B cell (primary cell): ENCODE data around the gene BMERB1. TPM values are rescaled to one million over a fixed set of nuclear protein-coding genes. Genes with fewer than 3 reads are reported as not detected.
"Not testable (repeated sequence)": the region's sequence is repeated elsewhere in the genome, so short reads cannot be mapped to it uniquely, and the experiment has no call there.

Experiments used
- ATAC-seq: fragments of 200-7000 bp; cut with Tn5 transposase; one replicate; pipeline ENCODE4 v1.10.0; 2021; ENCODE audit warnings: low read depth, mild to moderate bottlenecking, moderate number of reproducible peaks, moderate library complexity
- CTCF ChIA-PET: fragments of 350-600 bp; sonication (Branson Sonifier 250); formaldehyde crosslinking; loops from one replicate; lab custom pipeline; 2021; ENCODE audit warnings: antibody characterized with exemption, inconsistent platforms; lab: Charles Lee
- POLR2A ChIA-PET: fragments of 350-600 bp; sonication (Branson Sonifier 250); formaldehyde crosslinking; loops from one replicate; lab custom pipeline; 2021; ENCODE audit warnings: antibody characterized with exemption; lab: Charles Lee
- DNase-seq: peaks from one replicate; pipeline ENCODE4 v3.0.0; 2013
- H2AFZ ChIP-seq: 2 replicates; pipeline ENCODE4 v1.6.1; 2012; ENCODE audit warnings: mild to moderate bottlenecking, low read depth, low read length; ENCODE audit not compliant: insufficient read depth, poor library complexity, severe bottlenecking
- H3K27ac ChIP-seq, 2 donors: 1 replicate in 1 of 2; 2 replicates in 1 of 2; pipeline ENCODE4 v1.5.1; 2012 to 2013; ENCODE audit warnings: low read length in 2 of 2, mild to moderate bottlenecking in 2 of 2, moderate library complexity in 1 of 2
- H3K27me3 ChIP-seq, 4 experiments: fragments of 200-600 bp in 1 of 4; sonication (generic) in 1 of 4; replicated peaks in 1 of 4; 1 replicate in 2 of 4; 2 replicates in 2 of 4; pipeline versions ENCODE4 v1.6.1 to v1.7.0; 2013 to 2016; ENCODE audit warnings: low read length in 3 of 4, mild to moderate bottlenecking in 2 of 4, mixed read lengths in 1 of 4, moderate library complexity in 1 of 4; ENCODE audit not compliant: insufficient read depth in 4 of 4, control insufficient read depth in 3 of 4; ENCODE audit errors: control extremely low read depth in 1 of 4
- H3K36me3 ChIP-seq, 2 experiments: replicated peaks in 1 of 2; 1 replicate in 1 of 2; 2 replicates in 1 of 2; pipeline versions ENCODE4 v1.6.1 to v1.7.1; 2013; ENCODE audit warnings: low read length in 1 of 2; ENCODE audit not compliant: insufficient read depth in 2 of 2, control insufficient read depth in 1 of 2; ENCODE audit errors: control extremely low read depth in 1 of 2, extremely low read depth in 1 of 2
- H3K4me1 ChIP-seq, 2 donors: fragments of 200-600 bp in 1 of 2; sonication (generic) in 1 of 2; 1 replicate in 1 of 2; 2 replicates in 1 of 2; pipeline versions ENCODE4 v1.5.1 to v1.6.1; 2013 to 2017; ENCODE audit warnings: low read length in 2 of 2; ENCODE audit not compliant: control insufficient read depth in 2 of 2, insufficient read depth in 2 of 2
- H3K4me2 ChIP-seq: replicated peaks from 2 replicates; pipeline ENCODE3; 2012; ENCODE audit warnings: mild to moderate bottlenecking, low read depth, low read length; ENCODE audit not compliant: poor library complexity, severe bottlenecking
- H3K4me3 ChIP-seq, 5 experiments: fragments of 200-600 bp in 1 of 5; sonication (generic) in 1 of 5; 1 replicate in 3 of 5; 2 replicates in 2 of 5; pipeline versions ENCODE4 v1.5.1 to v1.7.0; 2011 to 2016; ENCODE audit warnings: low read length in 4 of 5, mild to moderate bottlenecking in 4 of 5, low read depth in 2 of 5, control low read depth in 1 of 5, moderate library complexity in 1 of 5; ENCODE audit not compliant: insufficient read depth in 1 of 5; ENCODE audit errors: control extremely low read depth in 1 of 5, extremely low read depth in 1 of 5
- H3K79me2 ChIP-seq: fragments of 200-600 bp; sonication (generic); one replicate; pipeline ENCODE4 v1.6.0; 2016; ENCODE audit warnings: low read length; ENCODE audit not compliant: control insufficient read depth, insufficient read depth
- H3K9ac ChIP-seq: fragments of 200-600 bp; sonication (generic); 2 replicates; pipeline ENCODE4 v1.6.1; 2017; ENCODE audit warnings: mild to moderate bottlenecking, low read length, moderate library complexity
- H3K9me3 ChIP-seq, 3 donors: one replicate each; pipeline versions ENCODE4 v1.6.1 to v1.7.1; 2013; ENCODE audit warnings: low read length in 2 of 3; ENCODE audit not compliant: control insufficient read depth in 2 of 3, insufficient read depth in 1 of 3; ENCODE audit errors: control extremely low read depth in 1 of 3
- H4K20me1 ChIP-seq: 2 replicates; pipeline ENCODE4 v1.6.0; 2012; ENCODE audit warnings: mild to moderate bottlenecking, low read length; ENCODE audit not compliant: insufficient read depth, control insufficient read depth, poor library complexity, severe bottlenecking
- H3K27ac Mint-ChIP-seq: one replicate; pipeline ENCODE4 v1.8.0; 2021; ENCODE audit warnings: mixed read lengths
- H3K27me3 Mint-ChIP-seq: one replicate; pipeline ENCODE4 v1.8.0; 2021; ENCODE audit warnings: mixed read lengths
- H3K4me1 Mint-ChIP-seq: one replicate; pipeline ENCODE4 v1.8.0; 2021; ENCODE audit warnings: mixed read lengths
- H3K4me3 Mint-ChIP-seq: one replicate; pipeline ENCODE4 v1.8.0; 2021; ENCODE audit warnings: mixed read lengths
- H3K9me3 Mint-ChIP-seq: one replicate; pipeline ENCODE4 v1.8.0; 2022; ENCODE audit warnings: mixed read lengths; ENCODE audit not compliant: insufficient read depth
- EZH2 ChIP-seq: IDR thresholded peaks from 2 replicates; pipeline ENCODE4 v1.6.1; 2012; ENCODE audit warnings: borderline replicate concordance, low read depth, mild to moderate bottlenecking, moderate library complexity, low read length; ENCODE audit not compliant: insufficient read depth, poor library complexity, severe bottlenecking
- WGBS: methylation state at CpG from one replicate; pipeline ENCODE4 v1.1.5; 2013; ENCODE audit warnings: missing lambda C conversion rate; ENCODE audit not compliant: insufficient coverage; 5-methylcytosine and 5-hydroxymethylcytosine counted together
- intact Hi-C: fragments of 100-400 bp; cut with micrococcal nuclease; formaldehyde crosslinking; loops from one replicate; pipeline ENCODE4 v1.10.0; 2022
- polyA plus RNA-seq: library from polyadenylated mRNA; depleted of rRNA; stranded (reverse); fragments of >200 nt; gene quantifications from 2 replicates; pipeline ENCODE4 v1.2.3, GENCODE V29; 2012
- total RNA-seq, 2 donors: library from RNA; stranded (reverse); fragments of 120-200 nt in 1 of 2; gene quantifications; 1 replicate in 1 of 2; 2 replicates in 1 of 2; pipeline versions ENCODE4 v1.2.3 to v1.2.4, GENCODE V29; 2013 to 2022
- TF ChIP-seq, protein P1 (sequence below): fragments of 200-600 bp; IDR thresholded peaks from one replicate; pipeline ENCODE4 v1.8.0; 2022; ENCODE audit warnings: antibody characterized with exemption, mild to moderate bottlenecking

BMERB1 gene
- total and polyA plus RNA-seq, 2 donors (not counting 1 experiment from before 2014, with no cell fraction given), result 2.2 to 11.2 TPM

DNA sequence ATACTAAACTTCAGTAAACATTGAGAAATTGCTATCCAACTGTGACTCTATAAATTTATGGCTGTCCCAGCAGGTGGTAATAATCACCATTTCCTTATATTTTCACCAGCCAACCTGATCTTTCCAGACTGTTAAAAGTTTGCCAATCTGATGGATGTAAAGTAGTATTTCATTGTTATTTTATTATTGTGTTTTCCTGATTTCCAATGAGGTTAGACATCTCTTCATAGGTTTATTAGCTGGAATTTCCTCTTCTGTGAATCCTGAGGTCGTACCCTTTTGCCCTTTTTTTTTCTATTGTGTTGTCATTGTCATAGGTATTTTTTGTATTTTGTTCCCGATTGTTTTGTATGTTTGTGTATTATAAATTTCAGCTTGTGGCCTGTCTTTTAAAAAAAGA lies 31.7 kb downstream of the BMERB1 start:
- no peak overlapping the region for H3K27ac Mint-ChIP-seq
- no peak overlapping the region for H3K4me2 ChIP-seq
- no peaks in the 10 kb centered on the region for H3K79me2 ChIP-seq
- no peaks in the 10 kb centered on the region for H4K20me1 ChIP-seq
- DNase-seq, result no peak
- no peaks in the 10 kb centered on the region for H3K4me1 ChIP-seq
- H3K9me3 Mint-ChIP-seq, result peaks cover 2% of the 10 kb centered on the region
- no peaks in the 10 kb centered on the region for H3K4me1 Mint-ChIP-seq
- H3K9ac ChIP-seq, result no peak overlapping the region
- no peaks in the 10 kb centered on the region for H3K27me3 ChIP-seq
- H3K4me3 ChIP-seq, result no peak overlapping the region
- H3K4me3 Mint-ChIP-seq, result no peak overlapping the region
- peaks cover 0 to 6% (median 1%) of the 10 kb centered on the region in 3 donors for H3K9me3 ChIP-seq
- TF ChIP-seq, protein P1, sequence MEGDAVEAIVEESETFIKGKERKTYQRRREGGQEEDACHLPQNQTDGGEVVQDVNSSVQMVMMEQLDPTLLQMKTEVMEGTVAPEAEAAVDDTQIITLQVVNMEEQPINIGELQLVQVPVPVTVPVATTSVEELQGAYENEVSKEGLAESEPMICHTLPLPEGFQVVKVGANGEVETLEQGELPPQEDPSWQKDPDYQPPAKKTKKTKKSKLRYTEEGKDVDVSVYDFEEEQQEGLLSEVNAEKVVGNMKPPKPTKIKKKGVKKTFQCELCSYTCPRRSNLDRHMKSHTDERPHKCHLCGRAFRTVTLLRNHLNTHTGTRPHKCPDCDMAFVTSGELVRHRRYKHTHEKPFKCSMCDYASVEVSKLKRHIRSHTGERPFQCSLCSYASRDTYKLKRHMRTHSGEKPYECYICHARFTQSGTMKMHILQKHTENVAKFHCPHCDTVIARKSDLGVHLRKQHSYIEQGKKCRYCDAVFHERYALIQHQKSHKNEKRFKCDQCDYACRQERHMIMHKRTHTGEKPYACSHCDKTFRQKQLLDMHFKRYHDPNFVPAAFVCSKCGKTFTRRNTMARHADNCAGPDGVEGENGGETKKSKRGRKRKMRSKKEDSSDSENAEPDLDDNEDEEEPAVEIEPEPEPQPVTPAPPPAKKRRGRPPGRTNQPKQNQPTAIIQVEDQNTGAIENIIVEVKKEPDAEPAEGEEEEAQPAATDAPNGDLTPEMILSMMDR, result no peak
- no peak for TF ChIP-seq EZH2
- no peaks in the 10 kb centered on the region for H3K36me3 ChIP-seq
- intact Hi-C loops, result no loop called here
- no peaks in the 10 kb centered on the region for H3K27me3 Mint-ChIP-seq
- H3K27ac ChIP-seq, result no peak overlapping the region
- ChIA-PET POLR2A (no interaction called here), CTCF (no interaction called here)
- WGBS, result no CpG with 5 or more reads among the region's 2 CpGs
- ATAC-seq, result no peak
- H2AFZ ChIP-seq, result no peak overlapping the region

DNA sequence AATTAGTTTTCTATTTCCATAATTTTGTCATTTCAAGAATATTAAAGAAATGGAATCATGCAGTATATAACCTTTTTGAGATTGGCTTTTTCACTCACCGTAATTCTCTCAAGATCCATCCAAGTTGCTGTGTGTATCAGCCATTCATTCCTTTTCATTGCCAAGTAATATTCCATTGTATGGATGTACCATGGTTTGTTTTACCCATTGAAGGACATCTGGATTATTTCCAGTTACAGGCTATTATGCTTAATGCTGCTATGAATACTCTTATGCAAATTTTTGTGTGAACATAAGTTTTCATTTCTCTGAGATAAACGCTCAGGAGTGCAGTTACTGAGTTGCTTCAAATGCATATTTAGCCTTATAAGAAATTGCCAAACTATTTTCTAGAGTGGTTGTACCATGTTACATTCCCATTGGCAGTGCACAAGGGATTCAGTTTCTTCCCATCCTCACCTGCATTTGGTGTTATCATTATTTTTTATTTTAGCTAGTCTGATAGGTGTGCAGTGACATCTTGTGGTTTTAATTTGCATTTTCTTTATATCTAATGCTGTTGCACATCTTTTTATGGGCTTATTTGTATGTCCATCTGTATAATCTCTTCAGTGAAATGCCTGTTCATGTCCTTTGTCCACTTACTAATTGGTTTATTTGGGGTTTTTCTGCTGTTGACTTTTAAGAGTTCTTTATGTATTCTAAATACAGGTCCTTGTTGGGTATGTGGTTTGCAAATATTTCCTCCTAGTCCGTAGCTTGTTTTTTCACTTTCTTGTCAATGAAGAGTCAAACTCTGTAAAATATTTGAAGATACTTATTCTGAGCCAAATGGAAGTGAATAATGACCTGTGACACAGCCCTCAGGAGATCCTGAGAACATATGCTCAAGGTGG lies 32.7 kb downstream of the BMERB1 start:
- Histone ChIP-seq H3K27me3 (no peaks in the 10 kb centered on the region), H3K79me2 (no peaks in the 10 kb centered on the region), H3K9me3 (peaks cover 0 to 6% (median 1%) of the 10 kb centered on the region in 3 donors), H3K4me1 (no peaks in the 10 kb centered on the region), H3K4me3 (no peak overlapping the region), H3K36me3 (no peaks in the 10 kb centered on the region), H3K27ac (no peak overlapping the region), H2AFZ (no peak overlapping the region), H3K4me2 (no peak overlapping the region), H3K9ac (no peak overlapping the region), H4K20me1 (no peaks in the 10 kb centered on the region)
- DNase-seq (peak; percentile 12), ATAC-seq (no peak)
- H3K27me3 Mint-ChIP-seq, result no peaks in the 10 kb centered on the region
- ChIA-PET CTCF (no interaction called here), POLR2A (no interaction called here)
- H3K9me3 Mint-ChIP-seq, result peaks cover 2% of the 10 kb centered on the region
- no peak overlapping the region for H3K4me3 Mint-ChIP-seq
- H3K4me1 Mint-ChIP-seq, result no peaks in the 10 kb centered on the region
- no peak for TF ChIP-seq EZH2
- TF ChIP-seq, protein P1, result no peak
- intact Hi-C loops, result no loop called here
- no CpG with 5 or more reads among the region's 3 CpGs for WGBS
- H3K27ac Mint-ChIP-seq, result no peak overlapping the region

- H3K4me1 Mint-ChIP-seq, H3K27ac Mint-ChIP-seq, H3K27me3 Mint-ChIP-seq, H3K9ac ChIP-seq, H3K4me3 ChIP-seq, CTCF ChIA-PET, H4K20me1 ChIP-seq, H3K4me2 ChIP-seq, H3K36me3 ChIP-seq, H3K4me3 Mint-ChIP-seq, H2AFZ ChIP-seq, H3K79me2 ChIP-seq, intact Hi-C loops, H3K27ac ChIP-seq, H3K4me1 ChIP-seq, DNase-seq, H3K9me3 Mint-ChIP-seq, POLR2A ChIA-PET, ATAC-seq, H3K27me3 ChIP-seq: not testable (repeated sequence)
- WGBS, result 50% methylated on average over 1 of the region's 4 CpGs
- peaks cover 0 to 14% (median 0%) of the 10 kb centered on the region in 3 donors for H3K9me3 ChIP-seq
Measured at GRCh38 chr16:15476971-15477370, 42.6 kb downstream of the BMERB1 start.
